AG04449 (cell line): ENCODE results near the gene MUC5B.

Experiments used
- CTCF ChIA-PET: fragments of 350-600 bp; formaldehyde crosslinking; extraction: SDS; loops from one replicate; lab custom pipeline; 2021; ENCODE audit warnings: antibody characterized with exemption; lab: Yijun Ruan, JAX
- POLR2A ChIA-PET: fragments of 400-600, 350-600 bp; formaldehyde crosslinking; extraction: SDS; loops from one replicate; lab custom pipeline; 2020; ENCODE audit warnings: antibody characterized with exemption, inconsistent platforms; lab: Yijun Ruan, JAX
- DNase-seq: peaks from one replicate; pipeline ENCODE4 v3.0.0-alpha.2; 2010; ENCODE audit warnings: low read depth, low spot score
- H3K4me3 ChIP-seq: 2 replicates; pipeline ENCODE4 v1.5.1; 2011; ENCODE audit warnings: low read depth, mild to moderate bottlenecking, control low read depth, low read length
- CTCF ChIP-seq: IDR thresholded peaks from one replicate; pipeline ENCODE4 v1.5.1; 2011; ENCODE audit warnings: mild to moderate bottlenecking, moderate library complexity, low read length, control low read depth, inconsistent platforms; ENCODE audit not compliant: insufficient read depth; ENCODE audit errors: missing control alignments

Gene MUC5B

DNA sequence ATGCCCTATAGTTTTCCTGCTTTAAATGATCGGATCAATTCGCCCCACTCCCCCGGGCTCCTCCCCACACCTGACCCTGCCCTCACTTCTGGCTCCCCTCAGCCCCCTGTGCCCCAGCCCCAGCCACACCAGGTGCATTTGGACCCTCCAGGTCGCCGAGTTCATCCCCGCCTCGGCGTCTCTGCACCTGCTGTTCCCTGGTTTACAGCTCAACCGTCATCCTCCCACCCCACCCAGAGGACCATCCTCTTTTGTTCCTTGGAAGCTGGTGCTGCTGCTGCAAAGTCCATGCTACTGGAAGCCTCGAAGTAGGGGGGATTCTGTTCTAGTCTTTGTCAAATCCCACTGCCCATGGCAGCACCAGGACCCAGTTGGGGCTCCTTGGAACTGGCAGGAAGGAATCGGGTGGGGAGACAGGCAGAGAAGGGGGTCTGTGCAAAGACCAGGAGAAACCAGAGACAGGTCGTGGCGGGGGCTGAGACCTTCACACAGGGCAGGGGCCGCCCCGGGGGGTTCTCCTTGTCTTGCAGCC is 4.5 kb upstream of the MUC5B start:
- H3K4me3 ChIP-seq = no peak overlapping the region
- no peak for DNase-seq
- ChIA-PET POLR2A (no interaction called here), CTCF (no interaction called here)
- no peak for TF ChIP-seq CTCF

DNA sequence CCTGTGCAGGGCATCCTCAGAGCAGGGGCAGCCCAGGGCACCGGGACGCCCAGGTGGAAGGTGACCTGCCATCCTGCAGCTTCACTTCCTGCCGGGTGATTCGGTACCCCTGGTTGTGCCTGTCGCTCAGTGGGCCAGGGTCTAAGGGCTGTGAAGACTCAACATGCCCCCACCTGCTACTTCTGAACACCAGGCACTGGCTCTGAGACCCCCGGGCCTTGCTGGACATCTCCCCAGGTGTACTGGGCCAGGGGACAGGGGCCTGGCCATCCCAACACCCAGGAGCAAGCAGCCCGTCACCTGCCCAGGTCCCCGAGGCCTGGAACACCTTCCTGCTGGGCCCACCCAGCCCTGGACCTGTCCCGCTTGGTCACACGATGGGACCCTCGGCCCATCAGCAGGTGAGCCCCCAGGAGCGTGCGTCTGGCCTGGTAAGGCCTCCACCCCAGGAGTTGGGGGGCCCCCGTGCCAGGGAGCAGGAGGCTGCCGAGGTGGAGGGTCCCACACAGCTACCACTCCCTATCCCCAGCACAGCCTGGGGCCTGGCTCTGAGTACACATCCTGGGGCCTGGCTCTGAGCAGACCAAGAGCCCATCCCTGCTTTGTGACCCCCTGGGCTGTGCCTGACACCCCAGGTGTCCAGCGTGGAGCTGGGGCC is 3.9 kb upstream of the MUC5B start:
- TF ChIP-seq CTCF = no peak
- DNase-seq = no peak
- POLR2A ChIA-PET = no interaction called here
- CTCF ChIA-PET = no interaction called here
- no peak overlapping the region for H3K4me3 ChIP-seq

DNA sequence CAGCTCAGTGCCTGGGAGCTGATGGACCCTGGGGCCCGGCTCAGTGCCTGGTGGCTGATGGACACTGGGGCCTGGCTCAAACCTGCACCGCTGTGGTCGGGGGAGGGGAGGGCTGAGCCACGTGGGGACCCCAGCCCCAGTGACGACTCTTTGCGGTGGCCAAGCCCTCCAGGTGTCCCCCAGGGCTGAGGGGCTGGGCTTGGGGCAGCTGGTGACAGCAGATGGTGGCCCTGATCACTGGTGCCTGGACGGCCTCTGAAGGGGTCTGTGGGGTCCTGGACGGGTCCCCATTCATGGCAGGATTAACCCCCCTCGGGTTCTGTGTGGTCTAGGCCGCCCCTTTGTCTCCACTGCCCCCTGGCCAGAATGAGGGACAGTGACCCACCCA is 3.4 kb upstream of the MUC5B start:
- no peak for DNase-seq
- TF ChIP-seq CTCF = no peak
- POLR2A ChIA-PET = no interaction called here
- no peak overlapping the region for H3K4me3 ChIP-seq
- CTCF ChIA-PET = no interaction called here

GRCh38 chr11:1219834-1220815 is 2.7 kb upstream of the MUC5B start:
- DNase-seq = no peak
- no peak for TF ChIP-seq CTCF
- ChIA-PET CTCF (no interaction called here), POLR2A (no interaction called here)
- H3K4me3 ChIP-seq = no peak overlapping the region

GRCh38 chr11:1220941-1221721 is 1.7 kb upstream of the MUC5B start:
- POLR2A ChIA-PET = no interaction called here
- no peak for DNase-seq

More at GRCh38 chr11:1220941-1221721, 1.7 kb upstream of the MUC5B start:
- TF ChIP-seq CTCF = no peak
- CTCF ChIA-PET = interaction anchor here (1.2 kb wide), 1 partner anchor 19 kb away, joined by 3 read pairs; no protein-coding TSS in a partner anchor
- no peak overlapping the region for H3K4me3 ChIP-seq
